ENCODE data around the gene UAP1L1. TPM values are rescaled to one million over a fixed set of nuclear protein-coding genes. Genes with fewer than 3 reads are reported as not detected.

UAP1L1 gene
- total RNA-seq, 1 experiment from 2014 or later, result 6.6 TPM

- H3K27ac ChIP-seq (ENCODE audit: insufficient read length, low read depth, low read length), result no peak overlapping the region
- H3K9ac ChIP-seq (ENCODE audit: extremely low read depth, insufficient read length, low read length), result peak overlapping the region; percentile 16
- Mint-ChIP-seq H3K4me3 (peak overlapping the region; percentile 55 to 75), H3K36me3 (ENCODE audit: insufficient read depth in 1 of 3, low read depth in 3 of 3) (no peaks in the 10 kb centered on the region; a peak in 2 of 7 replicates), H3K4me1 (peaks cover 25 to 34% of the 10 kb centered on the region in 2 experiments), H3K27ac (peak overlapping the region in 2 of 3 experiments; percentile 8 to 75; a peak in 1 of 7 replicates), H3K27me3 (ENCODE audit: low read depth) (peaks cover 9% of the 10 kb centered on the region), H3K9me3 (no peaks in the 10 kb centered on the region; a peak in 1 of 5 replicates)
- no peak overlapping the region for H3K23ac ChIP-seq (ENCODE audit: insufficient read length, low read depth, low read length)
- TF ChIP-seq CTCF (conservative IDR thresholded peaks at IDR 0.05), result peak; percentile 44; the same call in 2 of the 3 replicates
- H4K8ac ChIP-seq (replicated peaks; ENCODE audit: insufficient read length, low read depth, low read length), result no peak overlapping the region
- peaks cover 7% of the 10 kb centered on the region; the same call in 1 of the 2 replicates for H3K4me1 ChIP-seq (ENCODE audit: insufficient read depth, low read length)
- H2AFZ ChIP-seq (ENCODE audit: low read length), result no peak overlapping the region
- no peak for DNase-seq
- no peak overlapping the region for H3K56ac ChIP-seq (ENCODE audit: insufficient read length, low read depth, low read length)
- no peak overlapping the region for H4K91ac ChIP-seq (ENCODE audit: insufficient read length, low read depth, low read length)
- no peak overlapping the region for H3T11ph ChIP-seq (ENCODE audit: low read length)
- H3K79me2 ChIP-seq (ENCODE audit: insufficient read depth, low read length), result no peaks in the 10 kb centered on the region
- H3K9me3 ChIP-seq (ENCODE audit: control insufficient read depth, low read depth, low read length), result no peaks in the 10 kb centered on the region
- no CpG with 5 or more reads among the region's 6 CpGs for WGBS (ENCODE audit: extremely low coverage, insufficient read length, low lambda C conversion rate)
- peak overlapping the region; percentile 64; the same call in 1 of the 2 replicates for H3K14ac ChIP-seq (ENCODE audit: insufficient read depth, low read length)
- H2BK12ac ChIP-seq (ENCODE audit: insufficient read length, low read depth, low read length), result no peak overlapping the region
- peak overlapping the region; percentile 32 for H3K18ac ChIP-seq (ENCODE audit: insufficient read length, low read depth, low read length)
- peaks cover 4% of the 10 kb centered on the region for H4K20me1 ChIP-seq (ENCODE audit: control insufficient read depth, insufficient read depth, insufficient read length)
- H2AK5ac ChIP-seq (ENCODE audit: insufficient read length, low read length), result no peak overlapping the region
- no peaks in the 10 kb centered on the region for H3K27me3 ChIP-seq (ENCODE audit: insufficient read depth, low read length)
- H2BK20ac ChIP-seq (ENCODE audit: low read depth, low read length, poor library complexity, severe bottlenecking), result no peak overlapping the region
- no peak overlapping the region; the same call in 1 of the 2 replicates for H3K4ac ChIP-seq (ENCODE audit: low read depth, low read length)
- no peak overlapping the region for H4K5ac ChIP-seq (ENCODE audit: insufficient read length, low read depth, low read length)
- H3K4me2 ChIP-seq (ENCODE audit: insufficient read depth, insufficient read length, low read length), result peak overlapping the region; percentile 20
- no peak overlapping the region for H2BK5ac ChIP-seq (ENCODE audit: insufficient read length, low read length)
- no peaks in the 10 kb centered on the region for H3K23me2 ChIP-seq (ENCODE audit: insufficient read length, low read depth, low read length, poor library complexity, severe bottlenecking)
- H3K79me1 ChIP-seq (ENCODE audit: insufficient read depth, low read depth, low read length, poor library complexity, severe bottlenecking), result no peaks in the 10 kb centered on the region
- no peak overlapping the region for H2BK120ac ChIP-seq (ENCODE audit: low read depth, low read length, poor library complexity, severe bottlenecking)
- no peak overlapping the region for H2BK15ac ChIP-seq (ENCODE audit: low read depth, low read length)
These were observed 6.4 kb upstream of the UAP1L1 start for GRCh38 chr9:137070906-137071275.

All from H9 (cell line).